NCI-H345 treated with DMSO at 0.1 percent for 48 hours (cell line): Measurements from ENCODE around the gene PNMA8C.
"Not testable (repeated sequence)": the region's sequence is repeated elsewhere in the genome, so short reads cannot be mapped to it uniquely, and the experiment has no call there.

Experiments
- DNase-seq: peaks from one replicate; lab custom pipeline; 2025; ENCODE audit not compliant: unreplicated experiment; lab: John Stamatoyannopoulos, UW

PNMA8C gene

GRCh38 chr19:46447824-46448223, 19.1 kb upstream of the PNMA8C start:
- DNase-seq: no peak

DNA sequence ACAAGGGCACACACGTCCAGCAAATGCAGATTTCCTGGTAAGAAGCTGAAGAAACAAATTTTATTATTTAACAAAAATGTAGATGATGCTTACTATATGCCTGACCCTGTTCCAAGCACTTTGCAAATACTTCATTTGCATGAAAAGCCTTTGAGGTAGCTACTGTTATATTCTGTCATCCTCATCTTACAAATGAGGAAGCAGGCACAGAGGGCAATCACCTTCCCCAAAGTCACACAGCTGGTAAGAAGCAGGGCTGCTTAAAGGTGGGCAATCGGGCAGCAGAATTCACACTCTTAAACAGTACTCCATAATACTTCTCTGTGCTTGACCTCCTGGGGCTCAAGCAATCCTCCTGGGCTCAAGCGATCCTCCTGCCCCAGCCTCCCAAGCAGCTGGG, 18.3 kb upstream of the PNMA8C start:
- no peak for DNase-seq

DNA sequence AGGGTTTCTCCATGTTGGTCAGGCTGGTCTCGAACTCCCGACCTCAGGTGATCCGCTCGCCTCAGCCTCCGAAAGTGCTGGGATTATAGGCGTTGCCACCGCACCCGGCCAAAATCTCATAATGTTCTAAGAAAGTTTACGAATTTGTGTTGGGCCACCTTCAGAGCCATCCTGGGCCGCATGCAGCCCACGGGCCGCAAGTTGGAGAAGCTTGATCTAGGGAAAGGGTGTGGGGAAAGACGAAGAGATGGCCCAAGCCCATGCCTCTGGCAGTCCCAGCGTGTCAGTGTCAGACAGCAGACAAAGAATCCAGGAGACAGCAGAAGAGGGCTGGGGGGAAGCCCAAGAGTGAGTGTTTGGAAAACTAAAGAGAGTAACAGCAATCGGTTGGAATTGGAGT, 17.3 kb upstream of the PNMA8C start:
- DNase-seq: no peak

GRCh38 chr19:46442808-46443450, 14.2 kb upstream of the PNMA8C start:
- DNase-seq: no peak

- no peak for DNase-seq
Measured at GRCh38 chr19:46441866-46442265, 13.1 kb upstream of the PNMA8C start.

GRCh38 chr19:46435689-46436088, 7.0 kb upstream of the PNMA8C start:
- not testable (repeated sequence) for DNase-seq

GRCh38 chr19:46435009-46435408, 6.3 kb upstream of the PNMA8C start:
- no peak for DNase-seq

DNA sequence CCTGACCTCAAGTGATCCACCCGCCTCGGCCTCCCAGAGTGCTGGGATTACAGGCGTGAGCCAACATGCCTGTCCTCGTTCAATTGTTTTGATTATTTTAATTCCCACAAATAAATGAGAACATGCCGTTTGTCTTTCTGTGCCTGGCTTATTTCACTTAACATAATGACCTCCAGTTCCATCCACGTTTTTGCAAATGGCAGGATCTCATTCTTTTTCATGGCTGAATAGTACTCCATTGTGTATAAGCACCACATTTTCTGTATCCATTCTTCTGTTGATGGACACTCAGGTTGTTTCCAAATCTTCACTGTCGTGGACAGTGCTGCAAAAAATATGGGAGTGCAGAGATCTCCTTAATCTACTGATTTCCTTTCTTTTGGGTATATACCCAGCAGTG, 4.7 kb upstream of the PNMA8C start:
- DNase-seq: not testable (repeated sequence)

GRCh38 chr19:46431824-46432223, 3.1 kb upstream of the PNMA8C start:
- no peak for DNase-seq

DNA sequence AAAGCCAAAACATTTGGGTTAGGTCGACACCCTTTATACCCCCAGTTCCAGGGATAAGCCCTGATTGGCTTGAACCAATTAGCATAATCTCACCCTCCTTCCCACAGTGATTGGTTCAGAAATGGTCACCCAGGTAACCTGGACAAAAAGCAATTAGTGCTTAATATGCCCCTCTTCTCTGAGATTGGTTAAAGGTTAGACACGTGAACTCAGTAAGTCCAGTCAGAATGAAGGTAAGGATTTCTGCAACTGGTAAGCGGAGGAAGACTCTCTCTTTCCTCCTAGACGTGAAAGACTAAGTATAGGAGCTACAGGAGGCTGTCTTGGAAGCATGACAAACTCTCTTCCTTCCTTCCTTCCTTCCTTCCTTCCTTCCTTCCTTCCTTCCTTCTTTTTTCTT, 1.3 kb upstream of the PNMA8C start:
- DNase-seq: no peak

GRCh38 chr19:46427518-46428045, 1.2 kb downstream of the PNMA8C start:
- DNase-seq: no peak

GRCh38 chr19:46426506-46427162, 2.1 kb downstream of the PNMA8C start:
- DNase-seq: peak; percentile 2

- DNase-seq: no peak
Measured at GRCh38 chr19:46426035-46426505, 2.7 kb downstream of the PNMA8C start.

DNA sequence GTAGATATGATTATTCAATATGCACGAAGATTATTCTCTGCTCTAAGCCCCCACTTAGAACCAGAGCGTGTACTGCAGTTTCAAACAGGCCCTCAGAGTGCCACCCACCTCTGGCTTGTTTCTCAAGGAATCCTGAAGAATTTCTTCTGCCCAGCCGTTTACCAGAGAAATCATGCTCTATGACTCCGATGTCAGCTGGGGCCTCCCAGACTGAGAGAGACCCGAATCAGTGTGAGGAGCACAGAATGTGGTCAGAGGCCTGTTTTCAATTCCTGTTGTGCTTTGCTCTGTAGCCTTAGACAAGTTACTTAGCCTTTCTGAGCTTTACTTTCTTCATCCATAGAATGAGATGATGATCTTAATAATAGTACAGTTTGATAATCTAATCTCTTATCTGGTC, 5.5 kb downstream of the PNMA8C start:
- DNase-seq: no peak

GRCh38 chr19:46422344-46422743, 6.4 kb downstream of the PNMA8C start:
- no peak for DNase-seq

- DNase-seq: no peak
Measured at GRCh38 chr19:46420056-46420455, 8.7 kb downstream of the PNMA8C start.

- DNase-seq: peak; percentile 25
Measured at GRCh38 chr19:46415804-46416709, 12.7 kb downstream of the PNMA8C start.

DNA sequence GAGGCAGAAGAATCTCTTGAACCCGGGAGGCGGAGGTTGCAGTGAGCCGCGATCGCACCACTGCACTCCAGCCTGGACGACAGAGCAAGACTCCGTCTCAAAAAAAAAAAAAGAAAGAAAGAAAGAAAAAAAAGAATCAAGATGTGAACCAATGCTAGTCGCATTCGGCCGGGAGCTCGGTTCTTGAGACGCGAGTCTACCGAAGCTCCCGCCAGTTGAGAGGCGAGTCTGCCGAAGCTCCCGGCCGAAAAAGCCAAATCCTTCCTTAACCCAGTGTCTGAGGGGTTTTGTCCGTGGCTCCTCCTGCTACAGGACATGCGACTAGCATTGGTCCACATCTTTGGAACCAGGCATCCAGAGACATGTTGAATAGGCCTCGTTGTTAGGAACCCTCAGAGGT, 13.8 kb downstream of the PNMA8C start:
- not testable (repeated sequence) for DNase-seq

DNA sequence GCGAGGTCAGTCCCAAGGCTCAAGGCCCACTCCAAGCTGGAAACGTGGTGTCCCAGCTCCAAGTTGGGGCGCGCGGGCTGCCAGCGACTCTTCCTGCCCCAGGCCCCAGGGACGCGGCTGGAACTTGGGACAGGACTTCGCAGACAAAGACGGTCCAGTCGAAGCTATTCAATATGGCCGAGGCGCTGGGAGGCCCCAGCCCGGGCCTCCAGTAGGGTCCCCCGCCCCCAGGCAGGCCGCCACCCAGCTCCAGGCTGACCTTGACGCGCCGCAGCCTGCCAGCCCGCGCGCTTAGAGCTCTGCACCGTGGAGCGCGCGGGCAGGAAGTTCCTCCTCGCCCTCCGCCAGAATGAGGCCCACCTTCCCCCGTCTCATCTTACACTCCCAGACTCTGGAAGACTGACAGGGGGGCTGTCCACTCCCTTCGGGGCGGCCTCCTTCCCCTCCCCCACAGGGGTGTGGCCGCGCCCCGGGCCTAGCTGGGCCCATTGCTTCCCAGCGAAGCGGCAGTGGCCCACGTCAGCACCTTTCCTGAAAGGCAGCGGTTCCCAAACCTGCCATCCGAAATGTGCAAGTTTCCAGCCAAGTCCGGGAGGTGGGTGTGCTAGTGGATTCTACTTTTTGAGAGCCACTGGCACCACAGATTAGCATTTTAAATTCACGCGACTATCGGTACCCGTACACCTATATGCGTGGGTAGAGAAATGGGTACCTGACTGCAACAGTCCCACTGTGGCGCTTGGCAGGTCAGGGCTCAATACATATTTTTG, 15.3 kb downstream of the PNMA8C start, which contains the start of gene CCDC8:
Gene CCDC8 (minus strand): TSS at position 303 of the 770 bp plus-strand sequence. CDS start 754 bp downstream, outside the sequence.
- DNase-seq: no peak

DNA sequence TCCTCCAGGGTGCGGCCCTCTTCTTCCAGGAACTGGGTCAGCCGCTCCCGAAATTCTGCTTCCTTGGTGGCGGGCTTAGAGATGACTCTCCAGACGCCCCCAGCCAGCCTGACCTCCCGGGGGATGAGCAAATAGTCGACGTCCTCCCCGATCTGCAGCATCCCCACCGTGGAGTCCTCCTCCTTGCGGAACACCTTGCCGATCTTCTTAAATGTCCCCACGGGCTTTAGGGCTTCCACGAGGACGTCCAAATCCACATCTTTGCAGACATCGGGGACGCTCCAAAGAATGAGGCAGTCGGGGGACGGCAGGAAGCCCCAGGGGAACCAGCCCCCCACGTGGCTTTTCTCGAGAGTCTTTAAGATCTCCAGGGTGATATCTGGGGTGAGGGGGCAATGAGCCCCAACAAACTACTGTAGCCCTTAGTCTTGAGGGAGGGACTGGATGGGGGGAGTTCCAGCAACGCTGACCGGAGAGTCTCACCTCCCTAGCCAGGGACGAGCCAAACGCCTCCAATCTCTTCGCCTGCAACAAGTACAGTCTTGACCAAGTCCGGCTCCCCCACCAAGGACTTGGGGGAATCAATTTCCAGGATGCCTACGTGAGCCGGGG, 16.0 kb downstream of the PNMA8C start:
- no peak for DNase-seq
